OCI-LY3 (cell line): Measurements from ENCODE around the gene PIK3AP1.
"Not testable (repeated sequence)": the region's sequence is repeated elsewhere in the genome, so short reads cannot be mapped to it uniquely, and the experiment has no call there.

Source experiments
- H2AFZ ChIP-seq: fragments of 200-600, 300-600 bp; shearing (Covaris generic); 2 replicates; pipeline ENCODE4 v1.6.0; 2014; ENCODE audit warnings: antibody characterized with exemption, low read depth, low read length
- H3K27ac ChIP-seq: fragments of 200-600, 300-600 bp; sonication (generic); 2 replicates; pipeline ENCODE4 v1.5.1; 2014; ENCODE audit warnings: mild to moderate bottlenecking, low read length, moderate library complexity, mixed read lengths
- H3K27me3 ChIP-seq: fragments of 200-600, 300-600 bp; sonication (generic); 2 replicates; pipeline ENCODE4 v1.6.1; 2014; ENCODE audit warnings: low read depth, low read length, mixed read lengths
- H3K36me3 ChIP-seq: fragments of 200-600, 300-600 bp; sonication (generic); replicated peaks from 2 replicates; pipeline ENCODE3; 2014; ENCODE audit warnings: low read depth, low read length, mixed read lengths
- H3K4me1 ChIP-seq: fragments of 300-600, 200-600 bp; sonication (generic); 2 replicates; pipeline ENCODE4 v1.6.1; 2014; ENCODE audit warnings: low read length, mixed read lengths
- H3K4me2 ChIP-seq: fragments of 200-600, 300-600 bp; sonication (generic); 2 replicates; pipeline ENCODE4 v1.6.1; 2014; ENCODE audit warnings: low read length, mixed read lengths
- H3K4me3 ChIP-seq: fragments of 300-600, 200-600 bp; sonication (generic); 2 replicates; pipeline ENCODE4 v1.5.1; 2014; ENCODE audit warnings: antibody characterized with exemption, mild to moderate bottlenecking, low read length, moderate library complexity
- H3K79me2 ChIP-seq: fragments of 300-600, 200-600 bp; shearing (Covaris generic); 2 replicates; pipeline ENCODE4 v1.6.1; 2014; ENCODE audit warnings: mild to moderate bottlenecking, low read length, mixed read lengths
- H3K9ac ChIP-seq: fragments of 300-600, 200-600 bp; shearing (Covaris generic); 2 replicates; pipeline ENCODE4 v1.6.0; 2014; ENCODE audit warnings: mild to moderate bottlenecking, low read length, moderate library complexity
- H3K9me3 ChIP-seq: fragments of 200-600, 300-600 bp; shearing (Covaris generic); 2 replicates; pipeline ENCODE4 v1.6.1; 2014; ENCODE audit warnings: low read length, mixed read lengths; ENCODE audit not compliant: insufficient read depth
- H4K20me1 ChIP-seq: fragments of 200-600, 300-600 bp; sonication (generic); 2 replicates; pipeline ENCODE4 v1.6.1; 2016; ENCODE audit warnings: low read length, mixed read lengths; ENCODE audit not compliant: insufficient read depth
- CTCF ChIP-seq: fragments of 200-600, 300-600 bp; sonication (generic); IDR thresholded peaks from 2 replicates; pipeline ENCODE4 v1.5.1; 2014; ENCODE audit warnings: antibody characterized with exemption, low read length, low read depth
- EZH2phosphoT487 ChIP-seq: fragments of 200-600 bp; shearing (Covaris generic); IDR thresholded peaks from 2 replicates; pipeline ENCODE4 v1.6.1; 2018; ENCODE audit warnings: antibody characterized with exemption, mixed run types, low read depth

Gene PIK3AP1

GRCh38 chr10:96699613-96700012 lies 20.7 kb downstream of the PIK3AP1 start:
- Histone ChIP-seq H3K27ac (peak overlapping the region; percentile 80), H3K9ac (peak overlapping the region; percentile 65), H3K36me3 (peaks cover 3% of the 10 kb centered on the region), H2AFZ (peak overlapping the region; percentile 54; the same call in 1 of the 2 replicates), H3K4me2 (peak overlapping the region; percentile 99), H3K4me3 (peak overlapping the region; percentile 75), H3K9me3 (no peaks in the 10 kb centered on the region), H4K20me1 (no peaks in the 10 kb centered on the region), H3K27me3 (no peaks in the 10 kb centered on the region), H3K4me1 (peaks cover 73% of the 10 kb centered on the region), H3K79me2 (peaks cover 40% of the 10 kb centered on the region)
- TF ChIP-seq EZH2phosphoT487, result no peak
- TF ChIP-seq CTCF, result no peak

- H3K4me3 ChIP-seq, H3K9me3 ChIP-seq, H3K4me2 ChIP-seq, H2AFZ ChIP-seq, H3K36me3 ChIP-seq, H3K27me3 ChIP-seq, H4K20me1 ChIP-seq, H3K9ac ChIP-seq, H3K27ac ChIP-seq: not testable (repeated sequence)
- peaks cover 62% of the 10 kb centered on the region for H3K4me1 ChIP-seq
- peaks cover 41% of the 10 kb centered on the region for H3K79me2 ChIP-seq
These were observed 22.0 kb downstream of the PIK3AP1 start for GRCh38 chr10:96698305-96698704.

- Histone ChIP-seq H3K27ac (no peak overlapping the region), H3K9me3 (no peaks in the 10 kb centered on the region), H3K36me3 (peaks cover 3% of the 10 kb centered on the region), H4K20me1 (0 out of 2 replicates have a peak, but pooled peaks cover 3% of the 10 kb centered on the region), H3K4me1 (peaks cover 53% of the 10 kb centered on the region), H3K4me2 (no peak overlapping the region), H3K4me3 (no peak overlapping the region), H3K9ac (no peak overlapping the region), H2AFZ (no peak overlapping the region), H3K27me3 (no peaks in the 10 kb centered on the region), H3K79me2 (peaks cover 41% of the 10 kb centered on the region)
- no peak for TF ChIP-seq CTCF
- no peak for TF ChIP-seq EZH2phosphoT487
These were observed 22.9 kb downstream of the PIK3AP1 start for GRCh38 chr10:96697438-96697837.

- peaks cover 48% of the 10 kb centered on the region for H3K4me1 ChIP-seq
- H4K20me1 ChIP-seq, result 0 out of 2 replicates have a peak, but pooled peaks cover 3% of the 10 kb centered on the region
- no peak for TF ChIP-seq CTCF
- TF ChIP-seq EZH2phosphoT487, result no peak
- H3K79me2 ChIP-seq, result peaks cover 41% of the 10 kb centered on the region
- no peak overlapping the region for H3K27ac ChIP-seq
- no peak overlapping the region for H2AFZ ChIP-seq
- H3K9me3 ChIP-seq, result no peaks in the 10 kb centered on the region
- no peak overlapping the region for H3K9ac ChIP-seq
- H3K4me3 ChIP-seq, result no peak overlapping the region
- peaks cover 3% of the 10 kb centered on the region for H3K36me3 ChIP-seq
- no peak overlapping the region for H3K4me2 ChIP-seq
- H3K27me3 ChIP-seq, result no peaks in the 10 kb centered on the region
These were observed 23.4 kb downstream of the PIK3AP1 start for GRCh38 chr10:96696845-96697425.
